ENCODE measurements around the gene PPP3CB. TPM values are rescaled to one million over a fixed set of nuclear protein-coding genes. Genes with fewer than 3 reads are reported as not detected.

The PPP3CB gene
- total RNA-seq, 4 donors from 2014 or later = 60.1 to 91.6 (median 68.7) TPM

- Histone ChIP-seq H3K4me1 (no peaks in the 10 kb centered on the region), H3K9me3 (no peaks in the 10 kb centered on the region), H3K4me3 (no peak overlapping the region), H3K36me3 (peaks cover 0 to 92% of the 10 kb centered on the region in 2 donors), H3K27me3 (no peaks in the 10 kb centered on the region), H3K27ac (peak overlapping the region in 1 of 4 donors; percentile 0)
- in situ Hi-C loops (cut with MboI; ENCODE audit: low sequenced_read_pairs in 4 of 4) (no loop called here), intact Hi-C loops (cut with DNase I; ENCODE audit: low total_unique reads) (no loop called here)
- no peak for TF ChIP-seq POLR2A (IDR thresholded peaks at IDR 0.05)
- ATAC-seq (no peak), DNase-seq (no peak)
Measured at GRCh38 chr10:73506074-73506473, 10.2 kb upstream of the PPP3CB start.

GRCh38 chr10:73503037-73503436 lies 7.2 kb upstream of the PPP3CB start:
- TF ChIP-seq POLR2A (IDR thresholded peaks at IDR 0.05) (no peak), CTCF (IDR thresholded peaks at IDR 0.05 in 4 of 5, conservative IDR thresholded peaks at IDR 0.05 in 1 of 5) (no peak)
- DNase-seq (no peak), ATAC-seq (no peak)
- Histone ChIP-seq H3K27me3 (no peaks in the 10 kb centered on the region), H3K27ac (no peak overlapping the region), H3K4me3 (no peak overlapping the region), H3K9me3 (no peaks in the 10 kb centered on the region), H3K4me1 (no peaks in the 10 kb centered on the region), H3K36me3 (peaks cover 0 to 96% of the 10 kb centered on the region in 2 donors)
- in situ Hi-C loops (cut with MboI; ENCODE audit: low sequenced_read_pairs in 4 of 4) = no loop called here
- intact Hi-C loops (cut with DNase I; ENCODE audit: low total_unique reads) = no loop called here

GRCh38 chr10:73501651-73502050 lies 5.8 kb upstream of the PPP3CB start:
- peaks cover 6 to 7% of the 10 kb centered on the region in 2 donors for H3K4me1 ChIP-seq
- H3K27ac ChIP-seq = peak overlapping the region in 1 of 4 donors; percentile 28
- H3K9me3 ChIP-seq = no peaks in the 10 kb centered on the region
- in situ Hi-C loops (cut with MboI; ENCODE audit: low sequenced_read_pairs in 4 of 4) = no loop called here
- DNase-seq = no peak
- ATAC-seq = no peak
- intact Hi-C loops (cut with DNase I; ENCODE audit: low total_unique reads) = no loop called here
- TF ChIP-seq CTCF (IDR thresholded peaks at IDR 0.05 in 4 of 5, conservative IDR thresholded peaks at IDR 0.05 in 1 of 5) (no peak), POLR2A (IDR thresholded peaks at IDR 0.05) (no peak)
- peaks cover 0 to 94% of the 10 kb centered on the region in 2 donors for H3K36me3 ChIP-seq
- no peaks in the 10 kb centered on the region for H3K27me3 ChIP-seq
- no peak overlapping the region for H3K4me3 ChIP-seq

- peak overlapping the region in 1 of 4 donors; percentile 99 for H3K27ac ChIP-seq
- no peak for DNase-seq
- intact Hi-C loops (cut with DNase I; ENCODE audit: low total_unique reads) = loop anchor here (2.0 to 5.0 kb wide), 2 partner anchors 83 to 245 kb away; partner anchors contain the start of genes ANXA7 and MRPS16
Measured at GRCh38 chr10:73497623-73498022, 1.8 kb upstream of the PPP3CB start.

More at GRCh38 chr10:73497623-73498022, 1.8 kb upstream of the PPP3CB start:
- H3K9me3 ChIP-seq = no peaks in the 10 kb centered on the region
- H3K27me3 ChIP-seq = no peaks in the 10 kb centered on the region
- H3K4me1 ChIP-seq = peaks cover 34 to 35% of the 10 kb centered on the region in 2 donors
- TF ChIP-seq CTCF (IDR thresholded peaks at IDR 0.05 in 4 of 5, conservative IDR thresholded peaks at IDR 0.05 in 1 of 5) (no peak), POLR2A (IDR thresholded peaks at IDR 0.05) (no peak)
- in situ Hi-C loops (cut with MboI; ENCODE audit: low sequenced_read_pairs in 4 of 4) = no loop called here
- H3K36me3 ChIP-seq = peaks cover 0 to 55% of the 10 kb centered on the region in 2 donors
- no peak for ATAC-seq
- no peak overlapping the region for H3K4me3 ChIP-seq

All from gastrocnemius medialis (tissue), 4 donors.